Endothelial cell of umbilical vein (primary cell): ENCODE measurements around the gene ZNF892. TPM values are rescaled to one million over a fixed set of nuclear protein-coding genes. Genes with fewer than 3 reads are reported as not detected.

Source experiments
- BruUV-seq: library from RNA; stranded (reverse); fragments of 400-500 nt; replicated peaks from 2 replicates; lab custom pipeline; 2021; lab: Mats Ljungman, UMichigan
- CTCF ChIA-PET: fragments of 300-600, 350-600 bp; sonication (Branson Sonifier 250); formaldehyde crosslinking; loops from one replicate; lab custom pipeline; 2021; ENCODE audit warnings: antibody characterized with exemption, inconsistent platforms; lab: Charles Lee
- POLR2A ChIA-PET: fragments of 300-600, 350-600 bp; sonication (Branson Sonifier 250); formaldehyde crosslinking; loops from one replicate; lab custom pipeline; 2021; ENCODE audit warnings: antibody characterized with exemption, inconsistent platforms; lab: Charles Lee
- DNase-seq: peaks from one replicate; pipeline ENCODE4 v3.0.0-alpha.2; 2011; ENCODE audit warnings: low read depth, low spot score
- FAIRE-seq: peaks from 2 replicates; lab custom pipeline; 2011; peaks lifted over from hg19 to GRCh38; lab: Jason Lieb, UNC
- H2AFZ ChIP-seq: 2 replicates; pipeline ENCODE4 v1.6.0; 2012; ENCODE audit warnings: low read depth, low read length, control low read depth, inconsistent platforms
- H3K27ac ChIP-seq: 2 replicates; pipeline ENCODE4 v1.5.1; 2011; ENCODE audit warnings: low read depth, mild to moderate bottlenecking, control low read depth, low read length, moderate library complexity; ENCODE audit not compliant: insufficient read depth
- H3K27me3 ChIP-seq, 2 experiments: 2 replicates each; pipeline versions ENCODE4 v1.6.0 to v1.6.1; 2011; ENCODE audit warnings: low read length in 2 of 2, mixed read lengths in 1 of 2; ENCODE audit not compliant: control insufficient read depth in 2 of 2, insufficient read depth in 2 of 2
- H3K36me3 ChIP-seq, 2 experiments: 2 replicates in 1 of 2; 3 replicates in 1 of 2; pipeline ENCODE4 v1.5.1; 2011; ENCODE audit warnings: low read length in 2 of 2, mild to moderate bottlenecking in 1 of 2, moderate library complexity in 1 of 2; ENCODE audit not compliant: control insufficient read depth in 2 of 2, insufficient read depth in 2 of 2; ENCODE audit errors: extremely low read depth in 1 of 2
- H3K4me1 ChIP-seq: 3 replicates; pipeline ENCODE4 v1.5.1; 2011; ENCODE audit warnings: mild to moderate bottlenecking, low read length; ENCODE audit not compliant: control insufficient read depth, insufficient read depth; ENCODE audit errors: extremely low read depth
- H3K4me2 ChIP-seq: 2 replicates; pipeline ENCODE4 v1.6.1; 2011; ENCODE audit warnings: low read length, control low read depth, mixed read lengths; ENCODE audit not compliant: insufficient read depth
- H3K4me3 ChIP-seq, 3 experiments: fragments of 200-600 bp in 1 of 3; sonication (generic), shearing (Covaris generic) in 1 of 3; replicated peaks in 1 of 3; 2 replicates each; pipeline ENCODE4 v1.5.1; 2011 to 2016; ENCODE audit warnings: control low read depth in 3 of 3, low read length in 3 of 3, mild to moderate bottlenecking in 2 of 3, inconsistent platforms in 1 of 3, low read depth in 1 of 3, moderate library complexity in 1 of 3; ENCODE audit not compliant: insufficient read depth in 1 of 3
- H3K79me2 ChIP-seq: 2 replicates; pipeline ENCODE4 v1.6.0; 2012; ENCODE audit warnings: low read length, inconsistent platforms; ENCODE audit not compliant: control insufficient read depth, insufficient read depth
- H3K9ac ChIP-seq: replicated peaks from 2 replicates; pipeline ENCODE3; 2011; ENCODE audit warnings: low read length, control low read depth; ENCODE audit not compliant: insufficient read depth; ENCODE audit errors: extremely low read depth
- H3K9me1 ChIP-seq: replicated peaks from 3 replicates; pipeline ENCODE4 v1.6.0; 2011; ENCODE audit warnings: mild to moderate bottlenecking, low read length; ENCODE audit not compliant: control insufficient read depth, insufficient read depth; ENCODE audit errors: extremely low read depth
- H3K9me3 ChIP-seq: replicated peaks from 2 replicates; pipeline ENCODE4 v1.5.1; 2012; ENCODE audit warnings: low read length, inconsistent platforms; ENCODE audit not compliant: control insufficient read depth, insufficient read depth
- H4K20me1 ChIP-seq: replicated peaks from 2 replicates; pipeline ENCODE3; 2011; ENCODE audit warnings: mild to moderate bottlenecking, low read length; ENCODE audit not compliant: control insufficient read depth, insufficient read depth; ENCODE audit errors: extremely low read depth
- CTCF ChIP-seq, 2 donors: IDR thresholded peaks; 1 replicate in 1 of 2; 2 replicates in 1 of 2; pipeline ENCODE4 v1.5.1; 2011; ENCODE audit warnings: low read length in 2 of 2, mild to moderate bottlenecking in 2 of 2, moderate library complexity in 2 of 2, control low read depth in 1 of 2, inconsistent platforms in 1 of 2, low read depth in 1 of 2; ENCODE audit not compliant: insufficient read depth in 1 of 2; ENCODE audit errors: extremely low read depth in 1 of 2
- EZH2 ChIP-seq: IDR thresholded peaks from 2 replicates; pipeline ENCODE4 v1.6.1; 2012; ENCODE audit warnings: borderline replicate concordance, low read depth, mild to moderate bottlenecking, moderate library complexity, low read length, inconsistent platforms; ENCODE audit not compliant: severe bottlenecking
- FOS ChIP-seq: IDR thresholded peaks from 2 replicates; pipeline ENCODE4 v1.6.1; 2011; ENCODE audit warnings: mild to moderate bottlenecking, low read length, moderate library complexity, borderline replicate concordance; ENCODE audit not compliant: insufficient read depth
- GATA2 ChIP-seq: IDR thresholded peaks from 2 replicates; pipeline ENCODE4 v1.7.0; 2011; ENCODE audit warnings: low read depth, mild to moderate bottlenecking, moderate library complexity, mixed read lengths, low read length; ENCODE audit not compliant: insufficient read length, insufficient read depth
- JUN ChIP-seq: IDR thresholded peaks from 2 replicates; pipeline ENCODE4 v1.6.1; 2011; ENCODE audit warnings: borderline replicate concordance, low read depth; ENCODE audit not compliant: insufficient read length, insufficient read depth
- MYC ChIP-seq: IDR thresholded peaks from one replicate; pipeline ENCODE4 v1.6.1; 2011; ENCODE audit warnings: mild to moderate bottlenecking, low read depth, low read length
- POLR2A ChIP-seq: IDR thresholded peaks from 2 replicates; pipeline ENCODE4 v1.6.1; 2012; ENCODE audit warnings: low read depth, mild to moderate bottlenecking, control low read depth, low read length
- POLR2AphosphoS5 ChIP-seq: IDR thresholded peaks from 2 replicates; pipeline ENCODE4 v1.6.1; 2012; ENCODE audit warnings: low read depth, mild to moderate bottlenecking, control low read depth, low read length, moderate library complexity; ENCODE audit not compliant: insufficient read depth
- dilution Hi-C: fragments of 300-500 bp; cut with MboI; formaldehyde crosslinking; loops from one replicate; pipeline ENCODE4 v1.15.0; 2019; ENCODE audit warnings: low sequenced_read_pairs; ENCODE audit not compliant: extremely low pct_ligation_motif_present
- intact Hi-C: fragments of 100-400 bp; cut with micrococcal nuclease; formaldehyde crosslinking; loops from one replicate; pipeline ENCODE4 v1.10.0; 2022
- polyA plus RNA-seq, 4 experiments: library from polyadenylated mRNA; depleted of rRNA in 3 of 4; stranded (reverse) in 3 of 4; unstranded in 1 of 4; fragments of >200 nt; gene quantifications; 2 replicates each; pipeline versions ENCODE4 v1.2.1 to v1.2.3, GENCODE V29; 2011 to 2012; ENCODE audit warnings: missing spikeins in 1 of 4
- total RNA-seq: library from RNA; stranded (reverse); gene quantifications from 2 replicates; pipeline ENCODE4 v1.2.3, GENCODE V29; 2021
- TF ChIP-seq, protein P1 (sequence below): IDR thresholded peaks from 2 replicates; pipeline ENCODE4 v1.6.1; 2011; ENCODE audit not compliant: insufficient read depth, insufficient read length

ZNF892 gene
- total and polyA plus RNA-seq, 2 donors (not counting 3 experiments of a cell fraction or from before 2014, with no cell fraction given) = 0.65 to 3.7 TPM

- H4K20me1 ChIP-seq = no peaks in the 10 kb centered on the region
- TF ChIP-seq EZH2 = no peak
- no peak for TF ChIP-seq POLR2A
- no peak for TF ChIP-seq CTCF (IDR thresholded peaks at IDR 0.05; ENCODE audit: extremely low read depth in 1 of 2, insufficient read depth in 1 of 2, low read depth in 1 of 2, low read length in 2 of 2)
- no peak for TF ChIP-seq FOS
- TF ChIP-seq JUN = no peak
- TF ChIP-seq, protein P1, sequence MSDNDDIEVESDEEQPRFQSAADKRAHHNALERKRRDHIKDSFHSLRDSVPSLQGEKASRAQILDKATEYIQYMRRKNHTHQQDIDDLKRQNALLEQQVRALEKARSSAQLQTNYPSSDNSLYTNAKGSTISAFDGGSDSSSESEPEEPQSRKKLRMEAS = no peak
- no peak for TF ChIP-seq MYC
- no peak for TF ChIP-seq POLR2AphosphoS5
- TF ChIP-seq GATA2 = no peak
- H3K27ac ChIP-seq = no peak overlapping the region
- dilution Hi-C loops (no loop called here), intact Hi-C loops (loop anchor here (5.0 kb wide), 1 partner anchor 492 kb away; no protein-coding TSS in a partner anchor)
- H3K9me1 ChIP-seq = no peaks in the 10 kb centered on the region
- H3K4me3 ChIP-seq = no peak overlapping the region
- no peak overlapping the region for H3K4me2 ChIP-seq
- H3K79me2 ChIP-seq = no peaks in the 10 kb centered on the region
- no peak for DNase-seq
- H3K36me3 ChIP-seq = no peaks in the 10 kb centered on the region
- H3K27me3 ChIP-seq = no peaks in the 10 kb centered on the region
- no peak overlapping the region for H3K9ac ChIP-seq
- no peaks in the 10 kb centered on the region for H3K4me1 ChIP-seq
- FAIRE-seq = no peak
- no peak overlapping the region for H2AFZ ChIP-seq
- H3K9me3 ChIP-seq = no peaks in the 10 kb centered on the region
- no TSS peak for BruUV-seq
- ChIA-PET CTCF (no interaction called here), POLR2A (no interaction called here)
Observed at GRCh38 chr2:95234816-95235215, 27.5 kb downstream of the ZNF892 start.
